IMR-90 (cell line): ENCODE measurements around the gene ZFYVE21. TPM values are rescaled to one million over a fixed set of nuclear protein-coding genes. Genes with fewer than 3 reads are reported as not detected.
A peak's percentile ranks its signal among the peaks of the same experiment; 100 is the strongest.

Source experiments
- ATAC-seq: fragments of 200-7000 bp; cut with Tn5 transposase; 2 replicates; pipeline ENCODE4 v1.9.1; 2020; ENCODE audit warnings: low read depth, mild to moderate bottlenecking, moderate library complexity
- BruUV-seq: library from RNA; stranded (reverse); fragments of 400-500 nt; replicated peaks from 2 replicates; lab custom pipeline; 2021; lab: Mats Ljungman, UMichigan
- CTCF ChIA-PET: fragments of 300-600 bp; formaldehyde crosslinking; extraction: SDS; loops from one replicate; lab custom pipeline; 2021; ENCODE audit warnings: antibody characterized with exemption; lab: Yijun Ruan, JAX
- POLR2A ChIA-PET: fragments of 300-600 bp; sonication (Branson Sonifier 250); formaldehyde crosslinking; loops from one replicate; lab custom pipeline; 2022; ENCODE audit warnings: antibody characterized with exemption; ENCODE audit not compliant: unreplicated experiment; lab: Charles Lee
- DNase-seq: peaks from one replicate; pipeline ENCODE4 v3.0.0; 2013
- H2AFZ ChIP-seq: replicated peaks from 2 replicates; pipeline ENCODE3; 2013; ENCODE audit warnings: low read length, mild to moderate bottlenecking; ENCODE audit not compliant: poor library complexity
- H2AK5ac ChIP-seq: 2 replicates; pipeline ENCODE4 v1.6.1; 2013; ENCODE audit warnings: low read depth, low read length, inconsistent platforms
- H2AK9ac ChIP-seq: replicated peaks from 2 replicates; pipeline ENCODE3; 2013; ENCODE audit warnings: mild to moderate bottlenecking, low read depth, low read length, moderate library complexity; ENCODE audit not compliant: poor library complexity
- H2BK120ac ChIP-seq: 2 replicates; pipeline ENCODE4 v1.6.1; 2013; ENCODE audit warnings: low read depth, low read length, inconsistent platforms
- H2BK15ac ChIP-seq: 3 replicates; pipeline ENCODE4 v1.6.1; 2013; ENCODE audit warnings: low read depth, low read length, inconsistent platforms
- H2BK20ac ChIP-seq: 2 replicates; pipeline ENCODE4 v1.6.1; 2013; ENCODE audit warnings: low read depth, mild to moderate bottlenecking, inconsistent platforms, low read length, moderate library complexity
- H2BK5ac ChIP-seq: 2 replicates; pipeline ENCODE4 v1.6.1; 2013; ENCODE audit warnings: mild to moderate bottlenecking, low read depth, low read length, inconsistent platforms; ENCODE audit not compliant: poor library complexity, severe bottlenecking
- H3K14ac ChIP-seq: replicated peaks from 2 replicates; pipeline ENCODE4 v1.6.1; 2013; ENCODE audit warnings: low read depth, low read length, inconsistent platforms
- H3K18ac ChIP-seq: 2 replicates; pipeline ENCODE4 v1.6.1; 2013; ENCODE audit warnings: low read depth, low read length, control low read depth
- H3K23ac ChIP-seq: 2 replicates; pipeline ENCODE4 v1.6.1; 2013; ENCODE audit warnings: low read depth, low read length, inconsistent platforms
- H3K27ac ChIP-seq: 2 replicates; pipeline ENCODE4 v1.5.1; 2013; ENCODE audit warnings: mild to moderate bottlenecking, control low read depth, low read length; ENCODE audit not compliant: insufficient read depth
- H3K27me3 ChIP-seq: 2 replicates; pipeline ENCODE4 v1.6.1; 2013; ENCODE audit warnings: low read length; ENCODE audit not compliant: control insufficient read depth, insufficient read depth
- H3K36me3 ChIP-seq: 2 replicates; pipeline ENCODE4 v1.6.1; 2013; ENCODE audit warnings: low read length, mixed read lengths; ENCODE audit not compliant: control insufficient read depth, insufficient read depth
- H3K4ac ChIP-seq: 2 replicates; pipeline ENCODE4 v1.6.1; 2013; ENCODE audit warnings: low read depth, low read length, inconsistent platforms
- H3K4me1 ChIP-seq: 2 replicates; pipeline ENCODE4 v1.6.1; 2013; ENCODE audit warnings: low read length, mixed read lengths; ENCODE audit not compliant: control insufficient read depth, insufficient read depth
- H3K4me2 ChIP-seq: 2 replicates; pipeline ENCODE4 v1.6.1; 2013; ENCODE audit warnings: low read depth, mild to moderate bottlenecking, control low read depth, low read length, moderate library complexity
- H3K4me3 ChIP-seq: 2 replicates; pipeline ENCODE4 v1.5.1; 2013; ENCODE audit warnings: low read depth, mild to moderate bottlenecking, control low read depth, low read length, moderate library complexity; ENCODE audit not compliant: insufficient read depth
- H3K56ac ChIP-seq: 2 replicates; pipeline ENCODE4 v1.6.1; 2013; ENCODE audit warnings: low read length, inconsistent platforms; ENCODE audit not compliant: insufficient read depth; ENCODE audit errors: extremely low read depth
- H3K79me1 ChIP-seq, 2 experiments: 2 replicates each; pipeline ENCODE4 v1.6.1; 2013; ENCODE audit warnings: low read length in 2 of 2, inconsistent platforms in 1 of 2, low read depth in 1 of 2
- H3K9ac ChIP-seq: 2 replicates; pipeline ENCODE4 v1.6.1; 2013; ENCODE audit warnings: low read depth, low read length, control low read depth
- H3K9me1 ChIP-seq: 2 replicates; pipeline ENCODE4 v1.6.1; 2013; ENCODE audit warnings: low read length, inconsistent platforms; ENCODE audit not compliant: insufficient read depth
- H3K9me3 ChIP-seq: 2 replicates; pipeline ENCODE4 v1.6.1; 2013; ENCODE audit warnings: low read length; ENCODE audit not compliant: control insufficient read depth, insufficient read depth
- H4K20me1 ChIP-seq: 2 replicates; pipeline ENCODE4 v1.6.1; 2013; ENCODE audit warnings: low read length, inconsistent platforms; ENCODE audit not compliant: insufficient read depth
- H4K5ac ChIP-seq: 2 replicates; pipeline ENCODE4 v1.6.1; 2013; ENCODE audit warnings: mild to moderate bottlenecking, low read depth, low read length, control low read depth
- H4K8ac ChIP-seq, 2 experiments: 2 replicates each; pipeline ENCODE4 v1.6.1; 2013; ENCODE audit warnings: low read depth in 2 of 2, low read length in 2 of 2, control low read depth in 1 of 2, inconsistent platforms in 1 of 2
- H4K91ac ChIP-seq: 2 replicates; pipeline ENCODE4 v1.6.1; 2013; ENCODE audit warnings: low read depth, low read length, inconsistent platforms; ENCODE audit not compliant: insufficient read depth
- BHLHE40 ChIP-seq: fragments of 150-350 bp; IDR thresholded peaks from 2 replicates; pipeline ENCODE4 v1.6.1; 2016; ENCODE audit warnings: mild to moderate bottlenecking, low read depth, low read length
- CEBPB ChIP-seq: IDR thresholded peaks from 2 replicates; pipeline ENCODE4 v1.6.1; 2012; ENCODE audit warnings: low read depth, low read length, improper control_type of control experiment
- CHD1 ChIP-seq: IDR thresholded peaks from 2 replicates; pipeline ENCODE4 v1.6.1; 2012; ENCODE audit warnings: low read depth, low read length, improper control_type of control experiment
- CTCF ChIP-seq: conservative IDR thresholded peaks from 2 replicates; pipeline ENCODE4 v1.5.1; 2012; ENCODE audit warnings: mild to moderate bottlenecking, low read depth, low read length, improper control_type of control experiment
- ELK1 ChIP-seq: fragments of 150-350 bp; IDR thresholded peaks from 2 replicates; pipeline ENCODE4 v1.6.1; 2016; ENCODE audit warnings: low read depth, mild to moderate bottlenecking, low read length, moderate library complexity, borderline replicate concordance
- FOS ChIP-seq: fragments of 150-350 bp; IDR thresholded peaks from 2 replicates; pipeline ENCODE4 v1.6.1; 2016; ENCODE audit warnings: low read depth, low read length
- MAFK ChIP-seq: IDR thresholded peaks from 2 replicates; pipeline ENCODE4 v1.6.1; 2012; ENCODE audit warnings: low read depth, low read length, improper control_type of control experiment
- MAZ ChIP-seq: IDR thresholded peaks from 2 replicates; pipeline ENCODE4 v1.6.1; 2012; ENCODE audit warnings: low read depth, mild to moderate bottlenecking, low read length, improper control_type of control experiment, moderate library complexity, borderline replicate concordance
- MXI1 ChIP-seq: IDR thresholded peaks from 2 replicates; pipeline ENCODE4 v1.6.1; 2012; ENCODE audit warnings: low read depth, mild to moderate bottlenecking, low read length, moderate library complexity, borderline replicate concordance
- NFE2L2 ChIP-seq: fragments of 150-350 bp; IDR thresholded peaks from 2 replicates; pipeline ENCODE4 v1.6.1; 2016; ENCODE audit warnings: low read depth, mild to moderate bottlenecking, low read length
- POLR2A ChIP-seq: IDR thresholded peaks from 2 replicates; pipeline ENCODE4 v1.6.1; 2012; ENCODE audit warnings: mild to moderate bottlenecking, low read depth, low read length
- RAD21 ChIP-seq: IDR thresholded peaks from 2 replicates; pipeline ENCODE4 v1.6.1; 2012; ENCODE audit warnings: low read length, improper control_type of control experiment
- RFX5 ChIP-seq: IDR thresholded peaks from 2 replicates; pipeline ENCODE4 v1.8.0; 2012; ENCODE audit warnings: low read depth, mild to moderate bottlenecking, low read length, moderate library complexity
- SMC3 ChIP-seq: fragments of 150-350 bp; IDR thresholded peaks from 2 replicates; pipeline ENCODE4 v1.6.1; 2016; ENCODE audit warnings: low read depth, mild to moderate bottlenecking, antibody characterized with exemption, low read length, moderate library complexity
- USF2 ChIP-seq: fragments of 150-350 bp; IDR thresholded peaks from 2 replicates; pipeline ENCODE4 v1.6.1; 2017; ENCODE audit warnings: mild to moderate bottlenecking, antibody characterized with exemption, low read length, low read depth
- WGBS, 2 experiments: methylation state at CpG; one replicate each; pipeline versions ENCODE4 v1.1.5 to v1.1.7; 2013; ENCODE audit warnings: missing lambda C conversion rate in 2 of 2; ENCODE audit not compliant: insufficient read length in 1 of 2; ENCODE audit errors: extremely low coverage in 2 of 2; 5-methylcytosine and 5-hydroxymethylcytosine counted together
- dilution Hi-C: fragments of 300-500 bp; cut with HindIII; formaldehyde crosslinking; loops from one replicate; pipeline ENCODE4 v1.14.3; 2018; ENCODE audit warnings: low sequenced_read_pairs; ENCODE audit not compliant: unreplicated experiment
- in situ Hi-C: fragments of 300-500 bp; cut with MboI; formaldehyde crosslinking; loops from 3 replicates; pipeline ENCODE4 v1.14.3; 2019; ENCODE audit warnings: low sequenced_read_pairs, inconsistent platforms, mixed read lengths
- intact Hi-C: fragments of 100-400 bp; cut with micrococcal nuclease; formaldehyde crosslinking; loops from 2 replicates; pipeline ENCODE4 v1.10.0; 2022
- polyA plus RNA-seq, 3 experiments: library from polyadenylated mRNA; depleted of rRNA; stranded (reverse); fragments of >200 nt; gene quantifications; 2 replicates each; pipeline ENCODE4 v1.2.3, GENCODE V29; 2012; ENCODE audit warnings: low replicate concordance in 1 of 3
- total RNA-seq: library from RNA; depleted of rRNA; stranded (reverse); fragments of >200 nt; gene quantifications from 2 replicates; pipeline ENCODE4 v1.2.3, GENCODE V29; 2012

The ZFYVE21 gene
- total and polyA plus RNA-seq, 2 of the 4 experiments (the other 2 are of a cell fraction), result 41.2 to 89.2 TPM

- H3K4me1 ChIP-seq, result peaks cover 15% of the 10 kb centered on the region
- in situ Hi-C loops, result no loop called here
- ATAC-seq (peak; percentile 91), DNase-seq (peak; percentile 91)
- no peaks in the 10 kb centered on the region for H3K27me3 ChIP-seq
- ChIA-PET CTCF (interaction anchor here (0.6 kb wide), 1 partner anchor 60 kb away, joined by 5 read pairs; no protein-coding TSS in a partner anchor), POLR2A (no interaction called here)
- peak overlapping the region; percentile 46; the same call in 1 of the 2 replicates for H2AK5ac ChIP-seq
- H3K56ac ChIP-seq, result no peak overlapping the region
- H3K4ac ChIP-seq, result peak overlapping the region; percentile 18; the same call in 1 of the 2 replicates
- no peak overlapping the region for H4K91ac ChIP-seq
- H2BK20ac ChIP-seq, result no peak overlapping the region
- no peak overlapping the region for H2AFZ ChIP-seq
- no peak overlapping the region for H3K4me3 ChIP-seq
- no peak overlapping the region for H4K5ac ChIP-seq
- no peak overlapping the region for H3K23ac ChIP-seq
- H3K79me1 ChIP-seq, result peaks cover 26 to 79% of the 10 kb centered on the region in 2 experiments
- peaks cover 52% of the 10 kb centered on the region for H3K36me3 ChIP-seq
- no peak overlapping the region for H2BK15ac ChIP-seq
- peak overlapping the region; percentile 45 for H3K4me2 ChIP-seq
- intact Hi-C loops, result no loop called here
- dilution Hi-C loops, result no loop called here
- H2BK5ac ChIP-seq, result peak overlapping the region; percentile 37
- H4K8ac ChIP-seq, result no peak overlapping the region
- no peak overlapping the region for H2BK120ac ChIP-seq
- H3K14ac ChIP-seq, result no peak overlapping the region
- peak overlapping the region; percentile 32 for H2AK9ac ChIP-seq
- H4K20me1 ChIP-seq, result peaks cover 55% of the 10 kb centered on the region
- 20% methylated on average over 7 of the region's 17 CpGs; no CpG with 5 or more reads in 1 of the 2 experiments for WGBS, 2 experiments
- no TSS peak for BruUV-seq
- no peaks in the 10 kb centered on the region for H3K9me3 ChIP-seq
- H3K9me1 ChIP-seq, result peaks cover 3% of the 10 kb centered on the region; the same call in 1 of the 2 replicates
- no peak overlapping the region for H3K9ac ChIP-seq
- H3K27ac ChIP-seq, result peak overlapping the region; percentile 68
- H3K18ac ChIP-seq, result no peak overlapping the region
- TF ChIP-seq ELK1, result no peak
- TF ChIP-seq CHD1, result no peak
- TF ChIP-seq RFX5, result no peak
- no peak for TF ChIP-seq POLR2A
- no peak for TF ChIP-seq CTCF
- 0 out of 2 replicates have a peak, but pooled peaks have one; percentile 13 for TF ChIP-seq SMC3
- TF ChIP-seq RAD21, result no peak
- TF ChIP-seq USF2, result no peak
- TF ChIP-seq NFE2L2, result no peak
- TF ChIP-seq MXI1, result no peak; the same call in 1 of the 2 replicates
- no peak for TF ChIP-seq MAZ
- TF ChIP-seq BHLHE40, result 0 out of 2 replicates have a peak, but pooled peaks have one; percentile 17
- TF ChIP-seq CEBPB, result no peak
- no peak for TF ChIP-seq FOS
- no peak for TF ChIP-seq MAFK
Observed at GRCh38 chr14:103696466-103697071, 19.0 kb upstream of the ZFYVE21 start.
